Measurements from ENCODE around the gene AHRR.
A peak's percentile ranks its signal among the peaks of the same experiment; 100 is the strongest.

AHRR gene

DNA sequence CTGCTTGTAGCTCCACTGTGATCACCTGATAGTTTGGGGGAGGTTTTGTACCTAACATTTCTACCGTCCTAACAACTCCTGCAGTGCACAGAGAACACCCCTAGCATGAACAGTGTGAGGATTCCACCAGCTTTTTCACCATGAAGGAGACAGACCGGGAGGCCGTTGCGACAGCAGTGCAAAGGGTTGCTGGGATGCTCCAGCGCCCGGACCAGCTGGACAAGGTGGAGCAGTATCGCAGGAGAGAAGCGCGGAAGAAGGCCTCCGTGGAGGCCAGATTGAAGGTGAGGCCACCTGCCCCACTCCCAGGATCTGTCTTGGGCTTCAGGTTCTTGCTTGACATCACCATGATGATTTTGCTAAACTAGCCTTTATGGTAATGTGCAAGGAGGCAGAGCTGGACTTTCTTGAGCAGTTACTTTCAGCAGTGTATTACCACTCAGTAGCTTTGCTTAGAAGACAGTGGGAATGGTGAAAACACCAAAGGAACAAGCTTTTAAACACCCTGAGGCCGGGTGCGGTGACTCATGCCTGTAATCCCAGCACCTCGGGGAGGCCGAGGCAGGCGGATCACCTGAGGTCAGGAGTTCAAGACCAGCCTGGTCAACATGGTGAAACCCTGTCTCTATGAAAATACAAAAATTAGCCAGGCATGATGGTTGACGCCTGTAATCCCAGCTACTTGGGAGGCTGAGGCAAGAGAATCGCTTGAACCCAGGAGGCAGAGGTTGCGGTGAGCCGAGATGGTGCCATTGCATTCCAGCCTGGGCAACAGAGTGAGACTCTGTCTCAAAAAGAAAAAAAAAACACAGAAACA, 124.8 kb downstream of the AHRR start:
- DNase-seq: no peak

DNA sequence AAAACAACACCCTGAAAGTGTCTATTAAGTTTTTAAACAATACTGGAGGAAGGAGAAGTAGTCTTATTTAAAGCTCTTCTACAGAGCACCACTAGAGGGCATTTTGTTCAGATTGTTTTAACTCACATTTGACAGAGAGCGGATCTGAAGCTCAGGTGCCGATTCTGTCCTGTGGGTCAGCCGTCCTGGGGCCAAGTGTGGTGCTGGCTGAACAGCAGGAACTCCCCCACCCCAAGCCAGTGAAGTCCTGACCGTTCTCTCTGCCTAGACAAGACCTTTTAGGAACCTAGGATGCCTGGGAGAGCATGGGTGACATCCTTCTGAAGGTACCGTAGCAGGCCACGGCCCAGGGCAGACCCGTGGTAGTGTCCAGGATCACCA, 125.4 kb downstream of the AHRR start:
- DNase-seq: peak; percentile 76 to 88

DNA sequence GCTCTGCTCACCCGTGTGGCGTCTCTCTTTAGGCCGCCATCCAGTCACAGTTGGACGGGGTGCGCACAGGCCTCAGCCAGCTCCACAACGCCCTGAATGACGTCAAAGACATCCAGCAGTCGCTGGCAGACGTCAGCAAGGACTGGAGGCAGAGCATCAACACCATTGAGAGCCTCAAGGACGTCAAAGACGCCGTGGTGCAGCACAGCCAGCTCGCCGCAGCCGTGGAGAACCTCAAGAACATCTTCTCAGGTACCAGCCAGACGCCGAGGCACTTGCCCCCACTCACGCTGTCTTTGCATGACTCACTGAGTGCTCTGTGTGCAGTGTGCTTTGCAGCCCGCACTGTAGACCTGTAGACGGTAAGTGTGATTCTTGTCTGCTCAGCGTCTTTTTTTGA, 126.0 kb downstream of the AHRR start:
- no peak for DNase-seq

DNA sequence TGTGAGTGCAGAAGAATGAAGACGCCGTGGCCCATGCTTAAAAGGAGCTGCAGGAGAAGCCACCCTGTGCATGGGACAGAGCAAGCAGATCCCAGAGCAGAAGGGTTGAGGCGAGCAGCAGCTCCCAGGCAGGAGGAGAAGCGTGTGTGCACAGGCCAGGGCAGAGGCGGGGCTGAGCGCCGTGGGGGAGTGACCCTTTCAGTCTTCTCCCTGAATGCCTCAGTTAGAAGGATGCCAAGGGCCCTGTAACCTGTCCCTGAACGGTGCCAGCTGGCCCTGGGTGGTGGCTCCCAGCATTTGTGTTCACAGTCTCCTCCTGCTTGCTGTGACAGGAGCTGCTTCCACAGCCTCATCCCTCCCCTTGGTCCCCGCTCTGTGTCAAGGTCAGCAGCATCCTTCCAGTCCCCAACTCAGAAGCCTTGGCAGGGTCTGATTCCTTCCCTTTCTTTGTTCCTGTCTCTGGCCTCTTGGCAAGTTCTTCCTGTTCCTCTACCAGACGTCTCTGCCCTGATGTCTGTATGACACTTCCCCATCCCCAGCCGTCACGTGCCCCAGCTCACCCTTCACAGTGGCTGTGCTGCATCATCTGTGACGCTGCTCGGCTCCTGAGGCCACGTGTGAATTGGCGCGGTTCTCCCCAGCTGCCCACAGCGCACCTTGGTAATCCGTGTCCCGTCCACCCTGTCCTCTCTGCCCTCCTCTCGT, 126.7 kb downstream of the AHRR start:
- DNase-seq: peak; percentile 94 to 96

DNA sequence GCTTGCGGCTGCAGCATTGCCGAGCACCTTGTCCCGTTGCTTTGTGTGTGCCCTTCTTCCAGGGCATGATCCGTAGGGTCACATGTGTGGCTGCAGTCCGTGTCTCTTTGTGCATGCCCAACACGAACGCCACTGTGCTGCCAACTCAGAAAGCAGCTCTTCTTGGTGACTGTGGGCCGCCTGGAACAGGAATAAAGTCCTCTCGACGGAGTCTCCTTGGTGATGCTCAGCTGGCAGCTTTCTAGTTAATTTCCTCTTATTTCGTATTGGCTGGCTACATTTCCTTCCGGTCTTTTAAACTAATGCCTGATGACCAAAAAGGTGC, 127.2 kb downstream of the AHRR start:
- DNase-seq: peak in 1 of 2 experiments; percentile 2

DNA sequence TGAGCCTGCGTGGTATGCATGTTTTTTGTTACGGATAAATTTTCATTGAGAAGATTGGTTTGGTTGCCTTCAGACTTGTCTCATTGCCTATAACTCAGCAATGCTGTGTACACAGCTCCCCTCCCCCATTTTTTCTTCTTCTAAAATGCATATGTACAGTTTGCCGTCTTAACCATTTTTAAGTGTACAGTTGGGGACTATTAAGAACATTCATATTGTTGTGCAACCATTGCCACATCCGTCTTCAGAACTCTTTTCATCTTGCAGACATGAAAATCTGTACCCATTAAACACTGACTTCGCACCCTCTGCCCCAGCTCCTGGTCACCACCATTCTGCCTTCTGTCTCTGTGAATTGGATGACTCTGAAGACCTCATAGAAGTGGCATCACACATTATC, 127.6 kb downstream of the AHRR start:
- no peak for DNase-seq

DNA sequence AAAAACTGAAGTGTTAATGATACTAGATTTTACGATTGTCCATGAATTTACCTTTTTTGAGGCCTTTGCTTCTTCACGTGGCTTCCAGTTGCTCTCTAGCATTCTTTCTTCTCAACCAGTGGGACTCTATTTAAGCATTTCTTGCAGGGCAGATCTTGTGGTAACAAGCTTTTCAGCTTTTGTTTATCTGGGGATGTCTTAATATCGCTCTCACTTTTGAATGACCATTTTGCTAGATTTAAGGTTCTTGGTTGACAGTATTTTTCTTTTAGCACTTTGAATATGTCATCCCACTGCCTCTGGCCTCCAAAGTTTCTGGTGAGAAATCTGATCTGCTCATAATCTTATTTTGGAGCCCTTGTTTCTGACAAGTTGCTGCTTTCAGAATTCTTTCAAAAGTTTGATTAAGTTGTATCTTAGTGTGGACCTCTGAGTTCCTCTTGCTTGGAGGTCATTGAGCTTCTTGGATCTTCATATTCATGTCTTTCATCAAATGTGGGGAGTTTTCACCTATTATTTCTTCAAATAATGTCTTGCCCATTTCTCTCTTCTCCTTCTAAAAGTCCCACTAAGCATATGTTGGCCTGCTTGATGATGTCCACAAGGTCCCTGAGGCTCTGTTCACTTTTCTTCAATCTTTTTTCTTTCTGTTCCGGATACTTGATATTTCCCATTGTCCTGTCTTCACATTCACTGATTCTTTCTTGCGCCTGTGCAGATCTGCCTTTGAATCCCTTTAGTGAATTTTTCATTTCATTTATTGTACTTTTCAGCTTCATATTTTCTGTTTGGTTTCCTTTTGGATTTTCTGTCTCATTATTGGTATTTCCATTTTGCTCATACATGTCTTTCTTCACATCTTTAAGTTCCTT, 130.3 kb downstream of the AHRR start:
- DNase-seq: no peak

DNA sequence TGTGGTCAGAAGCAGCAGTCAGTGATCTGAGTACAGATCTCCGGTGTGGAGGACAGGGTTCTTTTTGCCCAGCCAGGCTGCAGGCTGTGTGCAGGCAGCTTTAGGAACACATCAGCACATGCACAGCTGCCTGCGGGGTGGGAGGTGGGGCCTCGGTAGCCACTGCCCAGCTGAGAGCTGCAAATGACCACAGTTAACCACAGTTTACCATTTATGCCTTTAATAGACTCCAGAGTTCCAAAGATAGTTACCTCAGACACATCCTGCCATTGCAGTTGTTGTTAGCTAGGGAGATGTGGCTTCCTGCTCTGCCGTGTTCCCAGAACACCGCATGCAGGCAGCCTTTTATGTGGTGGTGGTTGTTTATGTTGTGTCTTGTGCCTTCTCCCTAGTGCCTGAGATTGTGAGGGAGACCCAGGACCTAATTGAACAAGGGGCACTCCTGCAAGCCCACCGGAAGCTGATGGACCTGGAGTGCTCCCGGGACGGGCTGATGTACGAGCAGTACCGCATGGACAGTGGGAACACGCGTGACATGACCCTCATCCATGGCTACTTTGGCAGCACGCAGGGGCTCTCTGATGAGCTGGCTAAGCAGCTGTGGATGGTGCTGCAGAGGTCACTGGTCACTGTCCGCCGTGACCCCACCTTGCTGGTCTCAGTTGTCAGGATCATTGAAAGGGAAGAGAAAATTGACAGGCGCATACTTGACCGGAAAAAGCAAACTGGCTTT, 131.6 kb downstream of the AHRR start:
- no peak for DNase-seq

DNA sequence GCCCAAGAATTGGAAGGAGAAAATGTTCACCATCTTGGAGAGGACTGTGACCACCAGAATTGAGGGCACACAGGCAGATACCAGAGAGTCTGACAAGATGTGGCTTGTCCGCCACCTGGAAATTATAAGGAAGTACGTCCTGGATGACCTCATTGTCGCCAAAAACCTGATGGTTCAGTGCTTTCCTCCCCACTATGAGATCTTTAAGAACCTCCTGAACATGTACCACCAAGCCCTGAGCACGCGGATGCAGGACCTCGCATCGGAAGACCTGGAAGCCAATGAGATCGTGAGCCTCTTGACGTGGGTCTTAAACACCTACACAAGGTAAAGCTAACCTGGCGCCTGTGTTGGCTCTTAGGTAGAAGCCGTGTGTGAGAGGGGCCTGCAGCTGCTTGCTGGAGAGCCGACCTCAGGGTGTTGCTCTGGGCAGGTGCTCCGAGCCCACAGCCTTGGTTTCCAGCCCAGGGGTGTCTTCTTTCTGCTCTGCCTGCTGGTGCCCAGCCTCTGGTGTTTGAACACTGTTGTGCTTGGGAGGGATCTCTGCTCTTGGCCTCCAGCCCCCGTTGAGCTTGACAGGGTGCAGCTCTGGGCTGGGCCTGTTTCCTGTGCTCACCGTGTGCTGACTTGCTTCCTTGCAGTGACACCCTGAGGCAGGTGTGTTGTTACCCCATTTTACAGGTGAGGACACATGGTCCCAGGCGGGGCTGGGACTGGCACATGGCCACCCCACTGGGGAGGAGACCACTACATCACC, 132.4 kb downstream of the AHRR start:
- DNase-seq: no peak

DNA sequence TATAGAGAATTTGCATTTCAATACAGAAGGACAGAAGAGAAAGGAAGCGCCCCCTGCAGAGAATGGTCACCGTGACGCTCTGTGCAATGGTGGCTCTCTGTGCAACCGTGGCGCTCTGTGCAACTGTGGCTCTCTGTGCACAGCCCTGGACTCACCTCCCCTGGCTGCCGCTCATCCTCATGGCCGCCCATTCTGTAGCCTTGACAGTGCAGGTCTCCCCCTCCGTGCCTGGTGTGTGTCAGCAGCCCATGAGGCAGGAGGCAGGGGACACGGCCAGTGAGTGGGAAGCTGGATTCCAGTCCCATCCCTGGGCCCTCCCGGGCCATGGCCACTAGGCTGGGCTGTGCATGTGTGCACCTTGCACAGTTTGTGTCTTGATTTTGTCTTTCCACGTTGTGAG, 133.4 kb downstream of the AHRR start:
- no peak for DNase-seq

DNA sequence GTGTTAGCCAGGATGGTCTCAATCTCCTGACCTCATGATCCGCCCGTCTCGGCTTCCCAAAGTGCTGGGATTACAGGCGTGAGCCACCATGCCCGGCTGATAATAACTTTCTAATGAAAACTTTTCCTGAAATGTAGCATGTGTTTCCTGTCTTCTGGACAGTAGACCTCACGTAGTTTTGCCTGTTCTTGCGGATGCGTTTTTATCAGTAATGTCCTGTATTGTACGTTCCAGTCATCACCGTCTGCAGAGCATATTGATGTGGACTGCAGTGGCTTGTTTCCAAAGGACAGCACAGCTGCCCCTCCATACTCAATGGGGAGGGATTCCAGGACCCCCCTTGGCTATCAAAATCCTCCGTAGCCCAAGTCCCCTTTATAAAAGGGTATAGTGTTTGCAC, 134.3 kb downstream of the AHRR start:
- no peak for DNase-seq

DNA sequence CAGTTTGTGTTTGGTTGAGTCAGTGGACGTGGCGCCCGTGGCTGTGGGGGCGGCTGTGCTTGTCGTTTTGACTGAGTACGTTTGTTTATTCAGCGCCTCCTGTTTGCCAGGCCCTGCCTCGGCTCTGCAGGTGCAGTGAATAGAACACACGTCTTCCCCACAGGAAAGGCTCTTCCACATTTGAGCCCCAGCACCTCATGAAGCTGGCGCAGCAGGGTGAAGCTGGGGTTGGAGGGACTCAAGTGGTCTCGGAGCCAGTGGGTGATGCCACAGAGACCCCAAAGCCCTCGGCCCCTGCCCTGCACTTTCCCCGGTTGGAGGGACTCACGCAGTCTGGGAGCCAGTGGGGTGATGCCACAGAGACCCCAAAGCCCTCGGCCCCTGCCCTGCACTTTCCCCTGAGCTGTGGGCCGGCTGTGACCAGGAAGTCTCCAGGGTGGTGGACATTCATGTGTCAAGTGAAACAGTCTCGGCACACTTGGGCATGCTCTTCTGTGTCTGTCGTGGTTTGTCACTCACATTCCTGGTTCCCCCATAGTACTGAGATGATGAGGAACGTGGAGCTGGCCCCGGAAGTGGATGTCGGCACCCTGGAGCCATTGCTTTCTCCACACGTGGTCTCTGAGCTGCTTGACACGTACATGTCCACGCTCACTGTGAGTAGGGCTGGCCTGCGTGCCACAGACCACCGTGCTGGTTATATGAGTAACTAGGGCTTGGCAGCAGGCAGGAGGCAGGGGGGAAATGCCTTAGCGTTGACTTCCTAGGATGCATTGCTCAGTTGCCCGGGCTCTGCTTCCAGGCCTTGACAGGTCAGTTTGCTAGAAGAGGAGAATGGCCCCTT, 135.1 kb downstream of the AHRR start:
- DNase-seq: no peak

DNA sequence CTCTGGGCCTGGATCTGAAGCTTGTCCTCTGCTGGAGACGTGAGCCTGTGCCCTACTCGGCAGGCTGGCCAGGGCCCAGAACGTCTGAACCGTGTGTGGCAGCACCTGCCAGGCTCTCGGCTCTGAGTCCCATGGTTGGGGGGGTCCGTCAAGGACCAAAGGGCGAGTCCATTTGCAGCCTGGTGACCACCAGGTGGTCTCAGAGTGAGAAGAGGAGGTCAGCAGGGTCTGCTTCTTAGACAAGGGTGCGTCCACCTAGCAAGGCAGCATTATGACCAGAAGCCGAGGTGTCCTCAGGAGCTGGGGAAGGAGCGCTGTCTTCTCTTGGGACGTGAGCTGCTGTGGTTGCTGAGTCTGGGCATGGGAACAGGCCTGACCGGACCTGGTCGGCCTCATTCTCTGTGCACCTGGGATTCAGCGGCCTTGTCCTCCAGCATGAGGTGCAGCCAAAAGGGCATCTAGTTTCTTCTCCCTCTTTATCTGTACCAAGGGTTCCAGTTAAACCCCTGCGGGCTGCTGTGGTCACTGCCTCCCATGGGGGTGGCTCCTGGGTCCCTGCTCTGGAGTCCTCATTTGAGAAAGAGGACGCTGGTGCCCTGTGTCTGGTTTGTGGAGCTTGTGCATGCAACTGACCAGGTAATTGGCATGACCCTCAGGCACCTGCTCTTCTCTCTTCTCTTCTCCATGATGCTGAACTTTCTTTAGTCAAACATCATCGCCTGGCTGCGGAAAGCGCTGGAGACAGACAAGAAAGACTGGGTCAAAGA, 135.9 kb downstream of the AHRR start:
- no peak for DNase-seq

DNA sequence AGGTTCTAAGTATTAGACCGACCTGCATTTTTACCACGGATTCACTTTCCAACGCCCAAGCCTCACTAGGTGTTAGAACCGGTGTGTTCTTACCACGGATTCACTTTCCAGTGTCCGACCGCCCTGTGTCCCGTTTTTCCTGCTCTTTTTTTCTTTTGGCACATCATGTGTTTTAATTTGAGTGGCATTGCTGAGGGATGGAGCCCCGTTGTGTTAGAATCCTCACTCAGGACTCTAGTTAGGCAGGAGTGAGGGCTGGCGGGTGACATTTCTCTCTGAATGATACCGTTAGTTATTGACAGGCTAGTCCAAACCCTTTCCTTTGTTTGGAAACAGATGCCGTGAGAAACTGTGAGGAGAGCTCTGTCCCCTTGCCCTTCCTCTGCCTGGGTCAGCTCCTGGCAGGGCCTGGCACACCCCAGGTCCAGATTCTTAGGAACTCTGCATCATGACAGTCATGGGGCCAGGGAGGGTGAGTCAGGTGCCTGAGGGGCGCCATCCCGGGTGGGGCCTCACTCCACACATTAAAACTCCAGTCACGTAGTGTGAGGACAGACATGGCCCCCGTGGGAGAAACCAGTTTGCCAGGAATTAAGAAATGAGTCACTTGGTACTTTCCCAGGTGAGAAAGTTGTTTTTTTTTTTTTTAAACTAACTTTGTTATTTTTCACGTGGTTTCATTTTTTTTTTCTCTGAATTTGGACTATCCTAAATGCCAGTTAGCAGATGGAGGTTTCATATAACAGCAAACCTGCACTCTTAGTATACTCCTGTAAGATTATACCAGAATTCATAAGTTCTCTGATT, 137.2 kb downstream of the AHRR start:
- no peak for DNase-seq

DNA sequence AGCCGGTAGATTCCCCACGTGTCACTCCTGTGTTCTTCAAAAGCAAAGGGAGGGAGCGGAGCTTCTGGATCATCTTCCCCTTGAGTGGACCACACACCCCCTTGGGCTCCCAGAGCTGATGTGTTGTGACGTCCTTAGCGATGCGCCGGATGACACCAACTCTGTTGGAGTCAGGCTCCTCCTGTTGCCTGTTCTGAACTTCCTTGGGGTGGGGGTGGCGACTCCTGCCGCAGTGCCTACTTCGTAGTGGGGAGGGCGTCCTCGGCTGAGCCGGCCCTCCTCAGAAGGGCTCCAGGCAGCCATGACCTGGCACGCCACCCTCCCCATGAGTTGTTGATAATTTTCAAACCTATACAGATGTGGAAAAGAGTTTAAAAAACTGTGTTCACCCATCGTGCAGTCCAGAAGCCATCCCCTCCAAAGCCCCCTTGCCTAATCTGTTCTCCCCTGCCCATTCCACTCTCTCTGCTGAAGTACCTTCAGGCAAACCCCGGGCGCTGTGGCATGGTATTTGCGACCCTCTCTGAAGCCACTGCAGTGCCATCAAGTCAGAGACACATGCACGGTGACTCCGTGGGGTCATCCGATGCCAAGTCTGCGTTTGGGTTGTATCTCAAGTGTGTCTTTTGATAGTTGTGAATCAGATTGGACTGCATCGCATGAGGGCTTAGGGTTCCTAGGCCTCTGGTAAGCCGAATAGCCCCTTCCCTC, 138.2 kb downstream of the AHRR start:
- DNase-seq: no peak

DNA sequence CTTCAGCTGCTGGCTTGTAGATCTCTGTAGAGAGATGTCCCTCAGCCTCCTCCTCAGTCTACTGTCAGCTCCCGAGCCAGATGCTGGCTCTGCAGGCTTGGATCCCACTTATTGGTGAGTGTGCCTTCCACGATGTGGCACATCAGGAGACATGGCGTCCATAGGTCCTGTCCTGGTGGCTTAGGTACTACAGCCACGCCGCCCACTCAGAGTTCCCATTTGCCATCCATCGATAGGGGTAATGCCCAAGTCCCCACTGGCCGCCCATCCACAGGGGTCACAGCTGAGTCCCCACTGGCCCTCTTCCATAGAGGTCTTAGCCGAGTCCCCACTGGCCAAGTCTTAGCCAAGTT, 138.7 kb downstream of the AHRR start:
- DNase-seq: no peak

DNA sequence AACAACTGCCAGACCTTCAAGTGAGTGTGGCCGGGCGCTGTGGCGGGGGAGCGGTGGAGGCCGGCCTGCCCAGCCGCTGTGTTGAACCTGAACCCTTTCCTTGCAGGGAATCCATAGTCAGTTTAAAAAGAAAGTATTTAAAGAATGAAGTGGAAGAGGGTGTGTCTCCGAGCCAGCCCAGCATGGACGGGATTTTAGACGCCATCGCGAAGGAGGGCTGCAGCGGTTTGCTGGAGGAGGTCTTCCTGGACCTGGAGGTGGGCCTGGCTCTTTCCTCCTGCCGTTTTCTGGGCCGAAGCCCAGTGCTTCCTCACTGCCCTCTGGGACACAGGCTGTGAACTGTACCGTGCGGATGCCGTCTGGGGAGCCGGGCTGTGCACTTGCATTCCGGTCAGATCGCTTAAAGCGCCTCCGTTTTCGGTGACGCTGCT, 140.6 kb downstream of the AHRR start:
- DNase-seq: no peak

DNA sequence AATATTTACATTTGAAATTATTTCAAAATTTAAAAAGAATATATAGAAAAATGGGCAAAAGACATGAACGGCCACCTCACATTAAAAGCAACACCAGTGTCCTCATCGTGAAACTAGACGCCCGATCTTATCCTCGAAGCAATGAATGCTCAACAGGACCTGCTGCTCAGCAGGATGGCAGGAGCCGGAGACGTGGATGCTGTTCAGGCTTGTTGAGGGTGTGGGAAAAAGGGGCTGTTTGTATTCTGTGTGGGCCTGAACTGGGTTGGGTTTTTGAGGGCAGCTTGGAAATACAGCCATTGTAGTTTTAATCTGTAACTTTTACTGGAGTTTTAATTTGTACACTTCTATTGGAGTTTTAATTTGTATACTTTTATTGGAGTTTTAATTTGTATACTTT, 141.8 kb downstream of the AHRR start:
- DNase-seq: no peak

DNA sequence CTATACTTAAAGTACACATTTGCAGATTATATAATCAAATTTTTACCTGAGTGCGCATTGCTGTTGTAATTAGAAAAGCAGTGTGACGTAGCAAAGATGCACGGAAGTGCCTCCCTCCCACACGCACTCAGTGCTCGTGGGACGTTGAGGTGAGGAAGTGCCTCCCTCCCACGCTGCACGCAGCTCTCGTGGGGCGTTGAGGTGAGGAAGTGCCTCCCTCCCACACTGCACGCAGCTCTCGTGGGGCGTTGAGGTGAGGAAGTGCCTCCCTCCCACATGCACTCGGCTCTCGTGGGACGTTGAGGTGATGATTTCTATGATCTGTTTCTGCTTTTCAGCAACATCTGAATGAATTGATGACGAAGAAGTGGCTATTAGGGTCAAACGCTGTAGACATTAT, 142.4 kb downstream of the AHRR start:
- DNase-seq: no peak
